MM.1S (cell line): ENCODE measurements around the gene DGCR6L.

Experiments
- EZH2 ChIP-seq: fragments of 300-600 bp; sonication (generic); optimal IDR thresholded peaks from 2 replicates; pipeline ENCODE3; 2017; ENCODE audit warnings: low read depth, mild to moderate bottlenecking, antibody characterized with exemption, low read length, mixed read lengths
- TF ChIP-seq, protein P1 (sequence below): fragments of 300-600 bp; sonication (generic); IDR thresholded peaks from 2 replicates; pipeline ENCODE4 v1.5.1; 2016; ENCODE audit warnings: antibody characterized with exemption, low read length, mixed read lengths

DNA sequence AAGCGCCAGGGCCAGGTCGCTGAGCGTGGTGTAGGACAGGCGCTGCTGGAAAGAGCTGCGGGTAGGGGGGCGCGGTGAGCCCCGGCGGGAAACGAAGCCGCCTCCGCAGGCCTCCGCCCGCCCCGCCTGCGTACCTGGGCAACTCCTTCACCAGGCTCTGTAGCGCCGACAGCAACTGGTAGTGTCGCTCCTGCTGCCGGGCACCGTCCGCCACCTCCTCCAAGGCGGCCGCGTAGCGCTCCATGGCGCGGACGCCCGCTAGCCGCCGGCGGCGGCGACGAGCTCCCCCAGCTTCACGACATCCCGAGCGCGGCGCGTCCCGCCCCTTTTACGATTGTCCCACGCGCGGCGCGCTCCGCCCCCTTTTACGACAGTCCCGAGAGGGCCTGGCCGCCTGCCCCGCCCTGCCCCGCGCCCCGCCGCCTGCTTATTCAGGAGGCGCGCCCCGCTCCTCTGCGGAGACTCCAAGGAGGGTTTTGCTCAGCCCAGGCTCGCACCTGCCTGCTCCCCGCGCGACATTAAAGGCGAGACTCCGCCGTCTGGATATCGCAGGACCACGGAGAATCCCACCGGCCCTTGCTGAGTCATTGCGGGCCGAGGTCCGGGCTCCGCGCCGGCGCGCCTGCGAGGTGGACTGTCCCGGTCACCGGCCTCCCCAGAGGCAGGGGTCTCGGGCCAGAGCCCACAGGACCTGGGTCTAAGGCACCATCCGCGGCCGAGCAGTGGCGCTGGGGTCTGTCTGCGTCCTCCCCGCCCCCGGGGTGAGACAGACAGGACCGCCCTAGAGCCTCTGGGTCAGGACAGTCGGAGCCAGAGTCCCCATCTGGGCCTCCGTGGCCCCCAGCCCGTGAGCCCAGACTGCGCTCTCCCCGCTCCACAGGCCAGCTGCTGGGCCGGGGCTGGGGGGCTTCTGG lies at the start of gene DGCR6L:
- TF ChIP-seq, protein P1, sequence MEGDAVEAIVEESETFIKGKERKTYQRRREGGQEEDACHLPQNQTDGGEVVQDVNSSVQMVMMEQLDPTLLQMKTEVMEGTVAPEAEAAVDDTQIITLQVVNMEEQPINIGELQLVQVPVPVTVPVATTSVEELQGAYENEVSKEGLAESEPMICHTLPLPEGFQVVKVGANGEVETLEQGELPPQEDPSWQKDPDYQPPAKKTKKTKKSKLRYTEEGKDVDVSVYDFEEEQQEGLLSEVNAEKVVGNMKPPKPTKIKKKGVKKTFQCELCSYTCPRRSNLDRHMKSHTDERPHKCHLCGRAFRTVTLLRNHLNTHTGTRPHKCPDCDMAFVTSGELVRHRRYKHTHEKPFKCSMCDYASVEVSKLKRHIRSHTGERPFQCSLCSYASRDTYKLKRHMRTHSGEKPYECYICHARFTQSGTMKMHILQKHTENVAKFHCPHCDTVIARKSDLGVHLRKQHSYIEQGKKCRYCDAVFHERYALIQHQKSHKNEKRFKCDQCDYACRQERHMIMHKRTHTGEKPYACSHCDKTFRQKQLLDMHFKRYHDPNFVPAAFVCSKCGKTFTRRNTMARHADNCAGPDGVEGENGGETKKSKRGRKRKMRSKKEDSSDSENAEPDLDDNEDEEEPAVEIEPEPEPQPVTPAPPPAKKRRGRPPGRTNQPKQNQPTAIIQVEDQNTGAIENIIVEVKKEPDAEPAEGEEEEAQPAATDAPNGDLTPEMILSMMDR, result no peak
- no peak for TF ChIP-seq EZH2
